Dedifferentiated amniotic fluid mesenchymal stem cell (primary cell): ENCODE data around the gene CCSAP.
A peak's percentile ranks its signal among the peaks of the same experiment; 100 is the strongest.
"Not testable (repeated sequence)": the region's sequence is repeated elsewhere in the genome, so short reads cannot be mapped to it uniquely, and the experiment has no call there.

Experiments
- DNase-seq: peaks from one replicate; pipeline ENCODE4 v3.0.0-alpha.2; 2016; ENCODE audit errors: extremely low spot score

The CCSAP gene

GRCh38 chr1:229364207-229365065, 21.6 kb upstream of the CCSAP start:
- no peak for DNase-seq

- DNase-seq: no peak
These were observed 20.9 kb upstream of the CCSAP start for GRCh38 chr1:229363723-229364122.

GRCh38 chr1:229360420-229360819, 17.6 kb upstream of the CCSAP start:
- no peak for DNase-seq

GRCh38 chr1:229355661-229356060, 12.8 kb upstream of the CCSAP start:
- no peak for DNase-seq

- no peak for DNase-seq
These were observed 11.4 kb upstream of the CCSAP start for GRCh38 chr1:229354226-229354625.

- no peak for DNase-seq
These were observed 10.1 kb upstream of the CCSAP start for GRCh38 chr1:229352975-229353374.

GRCh38 chr1:229349463-229350385, 6.9 kb upstream of the CCSAP start:
- DNase-seq: no peak

GRCh38 chr1:229347528-229347927, 4.7 kb upstream of the CCSAP start:
- no peak for DNase-seq

GRCh38 chr1:229344937-229345684, 2.3 kb upstream of the CCSAP start:
- DNase-seq: peak; percentile 14

GRCh38 chr1:229344139-229344538, 1.3 kb upstream of the CCSAP start:
- DNase-seq: no peak

- DNase-seq: peak; percentile 54
These were observed 832 bp downstream of the CCSAP start for GRCh38 chr1:229341774-229342655.

GRCh38 chr1:229340496-229340895, 2.4 kb downstream of the CCSAP start:
- no peak for DNase-seq

GRCh38 chr1:229339520-229339919, 3.3 kb downstream of the CCSAP start:
- DNase-seq: no peak

- DNase-seq: no peak
These were observed 3.8 kb downstream of the CCSAP start for GRCh38 chr1:229339086-229339485.

- DNase-seq: no peak
These were observed 6.5 kb downstream of the CCSAP start for GRCh38 chr1:229336345-229336744.

- DNase-seq: peak; percentile 13
These were observed 8.1 kb downstream of the CCSAP start for GRCh38 chr1:229334716-229335115.

- no peak for DNase-seq
These were observed 8.6 kb downstream of the CCSAP start for GRCh38 chr1:229334269-229334668.

- DNase-seq: no peak
These were observed 14.1 kb downstream of the CCSAP start for GRCh38 chr1:229328598-229329362.

GRCh38 chr1:229327765-229328164, 15.1 kb downstream of the CCSAP start:
- not testable (repeated sequence) for DNase-seq

- DNase-seq: no peak
These were observed 16.2 kb downstream of the CCSAP start for GRCh38 chr1:229326601-229327000.
